GM19397 (cell line): ENCODE data around the gene UQCRFS1.

Source experiments
- ATAC-seq: cut with Tn5 transposase; IDR thresholded peaks from one replicate; pipeline ENCODE4 v1.9.1; 2021; ENCODE audit warnings: mild to moderate bottlenecking, moderate library complexity; ENCODE audit not compliant: unreplicated experiment

Gene UQCRFS1

DNA sequence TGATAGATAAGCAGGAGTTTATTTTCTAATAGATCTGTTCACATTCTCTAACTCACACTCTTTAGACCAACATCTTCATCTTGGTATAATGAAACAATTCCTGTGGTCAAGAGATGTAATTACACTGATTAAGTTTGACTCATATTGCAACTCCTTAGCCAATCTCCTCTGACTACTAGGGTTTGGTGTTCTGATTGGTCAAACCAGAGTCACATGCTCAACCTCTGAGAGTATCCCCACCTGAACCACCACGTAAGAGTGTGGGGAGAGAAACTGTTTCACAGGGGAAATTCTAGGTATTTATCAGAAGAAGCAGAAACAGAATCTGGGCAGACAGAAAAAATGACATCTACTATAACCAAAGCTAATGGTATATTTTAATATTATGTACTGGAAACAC lies 42.4 kb downstream of the UQCRFS1 start:
- ATAC-seq = no peak

DNA sequence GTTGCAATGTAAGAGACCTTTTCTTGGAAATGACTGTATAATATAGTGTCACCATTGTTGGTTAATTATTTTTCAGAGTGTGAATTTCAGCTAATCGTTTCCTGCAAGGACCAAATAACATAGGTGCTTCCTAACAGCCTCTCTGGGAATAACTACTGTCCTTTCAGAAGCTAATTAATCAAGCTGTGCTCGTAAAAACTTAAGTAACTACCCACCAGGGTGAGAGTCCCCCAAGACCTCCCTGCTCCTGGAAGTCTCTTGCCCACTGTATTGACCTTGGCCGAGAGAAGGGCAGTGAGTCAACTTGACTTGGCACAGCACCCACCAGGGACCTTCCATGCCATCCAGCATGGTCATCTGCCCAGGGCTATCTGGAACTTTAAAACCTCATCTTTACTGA lies 50.3 kb downstream of the UQCRFS1 start:
- ATAC-seq = no peak

DNA sequence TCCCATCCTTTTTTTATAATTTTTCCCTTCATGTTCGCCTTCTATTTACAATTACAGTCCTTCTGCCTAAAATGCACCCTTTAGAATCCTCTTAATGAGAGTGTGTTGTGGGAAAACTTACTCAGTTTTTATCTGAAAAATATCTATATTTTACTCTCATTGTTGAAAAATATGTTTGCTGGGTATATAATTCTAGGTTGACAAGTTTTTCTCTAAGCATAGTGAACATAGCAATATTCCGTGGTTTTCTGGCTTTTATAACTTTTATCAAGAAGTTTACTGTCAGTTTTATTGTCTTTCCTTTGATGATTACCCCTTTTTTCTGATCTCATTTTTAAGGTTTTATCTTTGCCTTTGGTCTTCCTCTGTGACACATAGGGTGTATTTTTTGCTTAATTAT lies 57.3 kb downstream of the UQCRFS1 start:
- ATAC-seq = no peak
